GM12874 (cell line): ENCODE measurements around the gene CRKL.

ENCODE experiments used
- CTCF ChIP-seq: IDR thresholded peaks from 2 replicates; pipeline ENCODE4 v1.5.1; 2011; ENCODE audit warnings: low read depth, mild to moderate bottlenecking, control low read depth, low read length, moderate library complexity; ENCODE audit not compliant: insufficient read depth

The CRKL gene

GRCh38 chr22:20905415-20906386 is 11.5 kb upstream of the CRKL start:
- no peak for TF ChIP-seq CTCF

- no peak for TF ChIP-seq CTCF
Observed at GRCh38 chr22:20906387-20906767, 10.8 kb upstream of the CRKL start.

- no peak for TF ChIP-seq CTCF
Observed at GRCh38 chr22:20909543-20910303, 7.5 kb upstream of the CRKL start.

- no peak for TF ChIP-seq CTCF
Observed at GRCh38 chr22:20912494-20912893, 4.7 kb upstream of the CRKL start.

- TF ChIP-seq CTCF: no peak
Observed at GRCh38 chr22:20918663-20919218, 1.5 kb downstream of the CRKL start.

GRCh38 chr22:20919718-20920117 is 2.5 kb downstream of the CRKL start:
- no peak for TF ChIP-seq CTCF

- no peak for TF ChIP-seq CTCF
Observed at GRCh38 chr22:20920881-20921203, 3.6 kb downstream of the CRKL start.
